Lower lobe of right lung (tissue), 2 donors: ENCODE data around the gene FBXO42. TPM values are rescaled to one million over a fixed set of nuclear protein-coding genes. Genes with fewer than 3 reads are reported as not detected.

Source experiments
- ATAC-seq, 2 donors: fragments of 200-7000 bp; cut with Tn5 transposase; one replicate each; pipeline ENCODE4 v1.9.1; 2020 to 2022; ENCODE audit warnings: mild to moderate bottlenecking in 2 of 2, moderate library complexity in 2 of 2
- DNase-seq: peaks from one replicate; pipeline ENCODE4 v3.0.0-alpha.2; 2020
- H3K27ac ChIP-seq: fragments of 200-600 bp; one replicate; pipeline ENCODE4 v1.8.0; 2022
- H3K27me3 ChIP-seq: fragments of 200-600 bp; one replicate; pipeline ENCODE4 v1.8.0; 2022; ENCODE audit warnings: low read depth
- H3K36me3 ChIP-seq: fragments of 200-600 bp; one replicate; pipeline ENCODE4 v1.8.0; 2022; ENCODE audit warnings: mild to moderate bottlenecking
- H3K4me1 ChIP-seq: fragments of 200-600 bp; one replicate; pipeline ENCODE4 v1.8.0; 2022
- H3K4me3 ChIP-seq: fragments of 200-600 bp; one replicate; pipeline ENCODE4 v1.8.0; 2022; ENCODE audit warnings: mild to moderate bottlenecking
- H3K9me3 ChIP-seq: fragments of 200-600 bp; one replicate; pipeline ENCODE4 v1.8.0; 2022
- intact Hi-C: fragments of 100-400 bp; cut with DNase I; formaldehyde crosslinking; loops from one replicate; pipeline ENCODE4 v1.11.0; 2022
- total RNA-seq: library from RNA; stranded (reverse); fragmentation: NEBNext Ultra II Directional; extraction: Animal tissue kit (Norgen Biotek cat#: 25700); gene quantifications from one replicate; pipeline ENCODE4 v1.2.1, GENCODE V29; 2021
- TF ChIP-seq, protein P1 (sequence below): fragments of 200-600 bp; IDR thresholded peaks from one replicate; pipeline ENCODE4 v1.8.0; 2022; ENCODE audit warnings: antibody characterized with exemption, mild to moderate bottlenecking
- donor health status: DM: no; HTN: yes; CAD: no; lungs with severe emphysema.

The FBXO42 gene
- total RNA-seq, 1 donor from 2014 or later: 21.5 TPM

DNA sequence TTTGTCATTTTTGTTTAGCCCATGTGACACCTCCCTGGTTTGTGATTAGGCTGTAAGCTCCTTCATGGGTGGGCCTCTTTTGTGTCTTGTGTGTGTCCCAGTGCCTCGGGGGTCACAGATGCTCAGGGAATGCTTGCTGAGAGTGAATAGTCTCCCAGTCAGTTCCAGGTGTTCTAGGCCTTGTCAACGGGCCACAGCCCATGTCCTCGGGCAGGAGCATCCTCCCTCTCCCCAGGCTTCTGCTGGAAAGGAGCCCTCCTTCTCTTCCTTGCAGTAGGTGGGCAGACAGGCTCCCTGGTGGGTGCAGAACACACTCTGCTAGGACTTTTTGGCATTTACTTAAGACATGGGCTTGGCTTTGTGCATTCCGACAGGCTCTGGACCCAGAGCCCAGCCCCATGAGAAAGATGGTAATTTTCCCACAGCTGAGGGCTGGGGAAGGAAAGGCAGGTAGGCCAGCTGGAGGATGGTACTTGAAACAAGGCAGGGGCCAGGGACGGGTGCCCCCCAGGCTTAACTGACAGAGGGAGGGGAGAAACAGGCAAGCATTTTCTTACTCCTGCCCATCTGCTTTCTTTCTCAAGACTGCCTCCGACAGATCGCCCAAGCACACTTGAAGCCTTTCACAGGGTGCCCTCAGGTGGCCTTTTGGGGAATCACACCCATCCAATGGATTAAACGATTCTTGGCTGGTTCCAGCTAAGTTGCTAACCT is 108.2 kb downstream of the FBXO42 start:
- Histone ChIP-seq H3K9me3 (no peaks in the 10 kb centered on the region), H3K4me1 (peaks cover 28% of the 10 kb centered on the region), H3K4me3 (no peak overlapping the region), H3K36me3 (peaks cover 22% of the 10 kb centered on the region), H3K27me3 (no peaks in the 10 kb centered on the region), H3K27ac (no peak overlapping the region)
- intact Hi-C loops: no loop called here
- DNase-seq: peak; percentile 73
- ATAC-seq: peak; percentile 73 to 75
- TF ChIP-seq, protein P1, sequence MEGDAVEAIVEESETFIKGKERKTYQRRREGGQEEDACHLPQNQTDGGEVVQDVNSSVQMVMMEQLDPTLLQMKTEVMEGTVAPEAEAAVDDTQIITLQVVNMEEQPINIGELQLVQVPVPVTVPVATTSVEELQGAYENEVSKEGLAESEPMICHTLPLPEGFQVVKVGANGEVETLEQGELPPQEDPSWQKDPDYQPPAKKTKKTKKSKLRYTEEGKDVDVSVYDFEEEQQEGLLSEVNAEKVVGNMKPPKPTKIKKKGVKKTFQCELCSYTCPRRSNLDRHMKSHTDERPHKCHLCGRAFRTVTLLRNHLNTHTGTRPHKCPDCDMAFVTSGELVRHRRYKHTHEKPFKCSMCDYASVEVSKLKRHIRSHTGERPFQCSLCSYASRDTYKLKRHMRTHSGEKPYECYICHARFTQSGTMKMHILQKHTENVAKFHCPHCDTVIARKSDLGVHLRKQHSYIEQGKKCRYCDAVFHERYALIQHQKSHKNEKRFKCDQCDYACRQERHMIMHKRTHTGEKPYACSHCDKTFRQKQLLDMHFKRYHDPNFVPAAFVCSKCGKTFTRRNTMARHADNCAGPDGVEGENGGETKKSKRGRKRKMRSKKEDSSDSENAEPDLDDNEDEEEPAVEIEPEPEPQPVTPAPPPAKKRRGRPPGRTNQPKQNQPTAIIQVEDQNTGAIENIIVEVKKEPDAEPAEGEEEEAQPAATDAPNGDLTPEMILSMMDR: peak; percentile 88

DNA sequence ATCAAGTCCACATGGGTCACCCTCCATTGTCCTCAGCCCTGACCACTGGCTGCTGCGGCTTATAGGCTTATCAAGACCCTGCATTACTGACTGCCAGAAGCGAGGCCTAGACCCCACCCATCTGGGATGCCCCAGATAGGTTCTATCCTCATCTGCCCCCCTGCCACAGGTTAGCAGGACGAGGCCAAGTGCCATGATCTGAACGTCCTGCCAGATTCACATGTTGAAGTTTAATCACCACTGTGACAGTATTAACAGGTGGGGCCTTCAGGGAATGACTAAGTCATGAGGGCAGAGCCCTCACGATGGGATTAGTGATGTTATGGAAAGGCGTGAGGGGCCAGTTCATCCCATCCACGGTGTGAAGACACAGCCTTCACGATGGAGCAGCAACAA is 109.1 kb downstream of the FBXO42 start:
- no peaks in the 10 kb centered on the region for H3K27me3 ChIP-seq
- DNase-seq (no peak), ATAC-seq (no peak)
- no peaks in the 10 kb centered on the region for H3K9me3 ChIP-seq
- TF ChIP-seq, protein P1: no peak
- intact Hi-C loops: no loop called here
- H3K4me1 ChIP-seq: peaks cover 19% of the 10 kb centered on the region
- H3K4me3 ChIP-seq: no peak overlapping the region
- peaks cover 22% of the 10 kb centered on the region for H3K36me3 ChIP-seq
- no peak overlapping the region for H3K27ac ChIP-seq

DNA sequence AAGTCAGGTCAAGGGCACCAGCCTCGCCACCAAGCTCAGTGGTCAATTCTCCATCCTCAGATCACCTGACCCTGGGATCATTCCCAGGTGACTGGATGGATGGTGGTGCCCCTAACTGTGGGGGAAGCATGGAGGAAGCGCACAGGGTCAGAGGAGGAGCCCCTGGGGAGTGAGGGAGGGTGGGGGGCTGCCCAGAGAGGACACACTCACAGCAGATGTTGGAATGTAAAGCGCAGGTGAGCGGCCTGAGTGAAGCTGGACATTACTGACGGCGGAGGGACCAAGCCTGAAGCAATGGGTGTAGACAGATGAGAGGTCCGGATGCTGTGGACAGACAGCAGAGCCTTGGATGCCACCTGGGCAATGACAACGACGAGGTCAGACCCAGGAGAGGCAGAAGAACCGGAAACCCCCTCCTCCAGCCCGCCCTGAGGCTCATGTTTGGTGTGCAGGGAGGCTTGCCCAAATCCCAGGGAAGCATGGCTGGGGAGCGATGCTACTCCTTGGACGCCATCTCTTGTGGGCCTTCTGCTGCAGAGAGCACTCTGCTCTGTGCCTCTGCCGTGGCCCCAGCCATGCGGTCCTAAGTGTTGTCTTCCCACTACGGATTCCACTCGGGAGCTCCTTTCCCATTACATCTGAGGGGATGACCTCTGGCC is 109.6 kb downstream of the FBXO42 start:
- peaks cover 17% of the 10 kb centered on the region for H3K4me1 ChIP-seq
- H3K9me3 ChIP-seq: no peaks in the 10 kb centered on the region
- ATAC-seq (no peak), DNase-seq (no peak)
- H3K36me3 ChIP-seq: peaks cover 17% of the 10 kb centered on the region
- H3K27me3 ChIP-seq: no peaks in the 10 kb centered on the region
- TF ChIP-seq, protein P1: no peak
- intact Hi-C loops: no loop called here
- H3K4me3 ChIP-seq: no peak overlapping the region
- no peak overlapping the region for H3K27ac ChIP-seq

DNA sequence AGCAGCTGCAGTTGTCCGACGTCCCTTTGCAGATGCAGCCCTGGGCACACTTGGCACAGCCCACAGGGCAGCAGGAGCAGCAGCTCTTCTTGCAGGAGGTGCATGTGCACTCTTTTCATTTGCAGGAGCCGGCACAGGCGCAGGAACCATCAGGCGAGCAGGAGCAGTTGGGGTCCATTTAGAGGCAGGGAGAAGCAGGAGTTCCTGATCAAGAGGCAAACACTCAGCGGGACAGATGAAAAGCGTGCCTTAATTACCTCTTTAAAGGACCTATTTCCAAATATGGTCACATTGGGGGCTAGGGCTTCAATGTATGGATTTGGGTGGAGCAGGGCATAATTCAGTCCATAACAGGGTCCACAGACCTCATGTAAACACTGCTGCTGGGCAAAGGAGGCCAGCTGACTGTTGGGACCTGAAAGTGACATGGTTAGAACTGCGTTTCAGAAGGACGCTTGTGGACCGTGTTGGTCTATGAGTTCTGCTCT is 111.0 kb downstream of the FBXO42 start:
- Histone ChIP-seq H3K27ac (no peak overlapping the region), H3K36me3 (peaks cover 8% of the 10 kb centered on the region), H3K27me3 (no peaks in the 10 kb centered on the region), H3K4me1 (peaks cover 21% of the 10 kb centered on the region), H3K4me3 (no peak overlapping the region), H3K9me3 (no peaks in the 10 kb centered on the region)
- TF ChIP-seq, protein P1: no peak
- DNase-seq: peak; percentile 24
- intact Hi-C loops: no loop called here
- ATAC-seq: no peak

DNA sequence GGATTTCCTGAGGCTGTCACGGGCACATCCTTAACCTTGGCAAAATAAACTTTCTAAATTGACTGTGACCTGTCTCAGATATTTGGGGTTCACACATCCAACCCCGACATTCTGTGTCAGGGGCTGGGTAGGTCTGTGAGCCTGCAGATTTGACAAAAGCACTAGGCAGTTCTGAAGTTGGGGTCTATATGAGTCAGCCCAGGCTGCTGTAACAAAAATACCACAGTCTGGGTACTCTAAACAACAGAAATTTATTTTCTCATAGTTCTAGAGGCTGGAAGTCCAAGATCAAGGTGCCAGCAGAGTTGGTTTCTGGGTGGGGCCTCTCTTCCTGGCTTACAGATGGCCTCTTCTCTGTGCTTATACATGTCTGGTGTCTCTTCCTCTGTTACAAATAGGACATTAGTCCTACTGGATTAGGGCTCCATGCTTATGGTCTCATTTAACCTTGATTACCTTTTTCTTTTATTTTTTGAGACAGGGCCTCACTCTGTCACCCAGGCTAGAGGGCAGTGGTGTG is 112.2 kb downstream of the FBXO42 start:
- Histone ChIP-seq H3K27ac (no peak overlapping the region), H3K27me3 (no peaks in the 10 kb centered on the region), H3K9me3 (no peaks in the 10 kb centered on the region), H3K4me3 (no peak overlapping the region), H3K36me3 (no peaks in the 10 kb centered on the region), H3K4me1 (peaks cover 26% of the 10 kb centered on the region)
- DNase-seq (no peak), ATAC-seq (no peak)
- intact Hi-C loops: no loop called here
- TF ChIP-seq, protein P1: no peak
